ENCODE results near the gene ADRM1. TPM values are rescaled to one million over a fixed set of nuclear protein-coding genes. Genes with fewer than 3 reads are reported as not detected.

The ADRM1 gene
- total RNA-seq, 1 donor from 2014 or later: 87.2 TPM

DNA sequence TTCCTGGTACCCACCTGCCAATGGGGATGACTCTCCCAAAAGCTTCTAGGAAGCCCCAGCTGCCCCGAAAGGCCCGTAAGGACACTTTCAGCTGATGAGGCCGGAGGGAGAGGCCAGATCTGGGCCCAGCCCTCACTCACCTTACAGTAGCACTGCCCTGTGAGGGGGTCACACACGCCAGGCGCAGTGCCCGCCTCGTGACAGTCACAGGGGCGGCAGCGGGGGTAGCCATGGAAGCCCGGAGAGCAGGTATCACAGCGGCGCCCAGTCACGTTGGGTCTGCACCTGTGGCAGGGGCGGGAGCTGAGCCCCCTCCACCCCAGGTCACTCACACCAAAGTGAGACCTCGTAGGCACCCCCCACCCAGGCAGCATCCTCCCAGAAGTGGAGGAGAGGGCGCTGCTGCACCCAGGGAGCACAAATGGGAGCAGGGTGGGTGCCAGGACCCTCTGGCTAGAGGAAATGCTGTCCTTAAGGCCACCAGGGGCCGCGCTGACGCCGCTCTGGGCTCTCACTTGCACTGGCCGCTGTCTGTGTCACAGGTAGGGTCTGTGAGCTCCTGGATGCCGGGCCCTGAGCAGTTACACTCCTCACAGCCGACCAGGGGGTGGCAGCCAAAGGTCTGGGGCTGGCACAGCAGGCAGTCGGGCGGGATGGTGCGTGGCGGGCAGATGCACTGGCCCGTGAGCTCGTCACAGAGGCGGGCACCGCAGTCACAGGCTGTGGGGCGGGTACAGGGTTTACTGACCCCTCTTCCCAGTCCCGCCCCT lies 25.1 kb downstream of the ADRM1 start:
- no peaks in the 10 kb centered on the region for H3K4me1 Mint-ChIP-seq (ENCODE audit: low read depth)

GRCh38 chr20:62328684-62329388 lies 26.0 kb downstream of the ADRM1 start:
- Mint-ChIP-seq H3K9me3 (ENCODE audit: low read depth) (no peaks in the 10 kb centered on the region), H3K4me3 (ENCODE audit: unreplicated experiment) (no peak overlapping the region), H3K36me3 (ENCODE audit: low read depth) (peaks cover 32% of the 10 kb centered on the region)

More for the DNA sequence above, 25.1 kb downstream of the ADRM1 start:
- Mint-ChIP-seq H3K27ac (ENCODE audit: unreplicated experiment) (no peak overlapping the region), H3K36me3 (ENCODE audit: low read depth) (peaks cover 32% of the 10 kb centered on the region), H3K9me3 (ENCODE audit: low read depth) (no peaks in the 10 kb centered on the region), H3K27me3 (ENCODE audit: low read depth) (no peaks in the 10 kb centered on the region), H3K4me3 (ENCODE audit: unreplicated experiment) (no peak overlapping the region)
- TF ChIP-seq, protein P1, sequence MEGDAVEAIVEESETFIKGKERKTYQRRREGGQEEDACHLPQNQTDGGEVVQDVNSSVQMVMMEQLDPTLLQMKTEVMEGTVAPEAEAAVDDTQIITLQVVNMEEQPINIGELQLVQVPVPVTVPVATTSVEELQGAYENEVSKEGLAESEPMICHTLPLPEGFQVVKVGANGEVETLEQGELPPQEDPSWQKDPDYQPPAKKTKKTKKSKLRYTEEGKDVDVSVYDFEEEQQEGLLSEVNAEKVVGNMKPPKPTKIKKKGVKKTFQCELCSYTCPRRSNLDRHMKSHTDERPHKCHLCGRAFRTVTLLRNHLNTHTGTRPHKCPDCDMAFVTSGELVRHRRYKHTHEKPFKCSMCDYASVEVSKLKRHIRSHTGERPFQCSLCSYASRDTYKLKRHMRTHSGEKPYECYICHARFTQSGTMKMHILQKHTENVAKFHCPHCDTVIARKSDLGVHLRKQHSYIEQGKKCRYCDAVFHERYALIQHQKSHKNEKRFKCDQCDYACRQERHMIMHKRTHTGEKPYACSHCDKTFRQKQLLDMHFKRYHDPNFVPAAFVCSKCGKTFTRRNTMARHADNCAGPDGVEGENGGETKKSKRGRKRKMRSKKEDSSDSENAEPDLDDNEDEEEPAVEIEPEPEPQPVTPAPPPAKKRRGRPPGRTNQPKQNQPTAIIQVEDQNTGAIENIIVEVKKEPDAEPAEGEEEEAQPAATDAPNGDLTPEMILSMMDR (IDR thresholded peaks at IDR 0.05): peak; percentile 9
- DNase-seq (ENCODE audit: low spot score): no peak

GRCh38 chr20:62329389-62330377 lies 26.9 kb downstream of the ADRM1 start:
- no peaks in the 10 kb centered on the region for H3K9me3 Mint-ChIP-seq (ENCODE audit: low read depth)
- TF ChIP-seq, protein P1 (IDR thresholded peaks at IDR 0.05): no peak
- H3K36me3 Mint-ChIP-seq (ENCODE audit: low read depth): peaks cover 29% of the 10 kb centered on the region
- no peaks in the 10 kb centered on the region for H3K4me1 Mint-ChIP-seq (ENCODE audit: low read depth)
- H3K27me3 Mint-ChIP-seq (ENCODE audit: low read depth): no peaks in the 10 kb centered on the region
- no peak overlapping the region for H3K27ac Mint-ChIP-seq (ENCODE audit: unreplicated experiment)
- no peak overlapping the region for H3K4me3 Mint-ChIP-seq (ENCODE audit: unreplicated experiment)
- DNase-seq (ENCODE audit: low spot score): no peak

More at GRCh38 chr20:62328684-62329388, 26.0 kb downstream of the ADRM1 start:
- Mint-ChIP-seq H3K27ac (ENCODE audit: unreplicated experiment) (no peak overlapping the region), H3K4me1 (ENCODE audit: low read depth) (no peaks in the 10 kb centered on the region), H3K27me3 (ENCODE audit: low read depth) (no peaks in the 10 kb centered on the region)
- TF ChIP-seq, protein P1 (IDR thresholded peaks at IDR 0.05): no peak
- no peak for DNase-seq (ENCODE audit: low spot score)

DNA sequence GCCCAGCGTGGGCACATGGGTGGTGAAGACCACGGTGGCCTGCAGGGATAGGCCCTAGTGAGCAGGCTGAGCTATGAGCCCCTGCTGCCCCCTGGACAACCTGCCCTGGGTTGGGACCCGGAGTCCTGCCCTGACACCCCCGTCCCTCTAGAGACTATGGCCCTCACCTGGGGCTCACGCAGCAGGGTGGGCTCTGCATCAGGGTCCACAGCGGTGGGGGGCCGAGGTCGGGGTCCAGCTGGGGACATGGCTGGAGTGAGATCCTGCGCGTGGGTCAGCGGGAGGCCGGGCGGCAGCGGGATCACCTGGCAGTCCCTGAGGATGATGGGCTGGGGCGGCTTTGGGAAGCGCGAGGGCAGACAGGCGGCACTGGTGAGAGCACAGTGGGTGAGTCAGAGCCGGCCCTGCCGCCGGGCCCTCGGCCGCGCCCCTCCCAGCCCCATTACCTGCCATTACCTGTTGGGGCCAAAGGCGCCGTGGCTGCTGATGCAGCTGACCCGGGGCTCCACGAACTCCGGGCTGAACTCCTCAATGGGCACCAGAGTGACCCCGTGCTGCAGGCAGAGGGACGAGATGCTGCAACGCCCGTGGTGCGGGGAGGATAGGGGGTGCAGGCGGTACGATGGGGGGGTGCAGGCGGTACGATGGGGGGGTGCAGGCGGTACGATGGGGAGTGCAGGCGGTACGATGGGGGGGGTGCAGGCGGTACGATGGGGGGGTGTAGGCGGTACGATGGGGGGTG lies 27.9 kb downstream of the ADRM1 start:
- no peaks in the 10 kb centered on the region for H3K27me3 Mint-ChIP-seq (ENCODE audit: low read depth)
- H3K36me3 Mint-ChIP-seq (ENCODE audit: low read depth): peaks cover 22% of the 10 kb centered on the region
- no peak overlapping the region for H3K4me3 Mint-ChIP-seq (ENCODE audit: unreplicated experiment)
- TF ChIP-seq, protein P1 (IDR thresholded peaks at IDR 0.05): no peak
- no peaks in the 10 kb centered on the region for H3K9me3 Mint-ChIP-seq (ENCODE audit: low read depth)
- no peaks in the 10 kb centered on the region for H3K4me1 Mint-ChIP-seq (ENCODE audit: low read depth)
- DNase-seq (ENCODE audit: low spot score): no peak
- H3K27ac Mint-ChIP-seq (ENCODE audit: unreplicated experiment): no peak overlapping the region

Data from chondrocyte (in vitro differentiated cells).